Heart left ventricle (tissue), 16 donors: Measurements from ENCODE around the gene GRM2. TPM values are rescaled to one million over a fixed set of nuclear protein-coding genes. Genes with fewer than 3 reads are reported as not detected.

Experiments
- ATAC-seq, 4 donors: fragments of 200-7000 bp; cut with Tn5 transposase; one replicate each; pipeline ENCODE4 v1.9.1; 2020 to 2022; ENCODE audit warnings: moderate library complexity in 4 of 4, mild to moderate bottlenecking in 3 of 4, moderate number of reproducible peaks in 1 of 4
- DNase-seq, 5 donors: peaks; one replicate each; pipeline ENCODE4 v3.0.0-alpha.2; 2020
- H3K27ac ChIP-seq, 12 donors: fragments of 200-600 bp; sonication (generic) in 4 of 12; one replicate each; pipeline versions ENCODE4 v1.5.0 to v1.8.0; 2016 to 2022; ENCODE audit warnings: mild to moderate bottlenecking in 2 of 12
- H3K27me3 ChIP-seq, 9 donors: fragments of 200-600 bp; sonication (generic) in 2 of 9; one replicate each; pipeline versions ENCODE4 v1.5.1 to v1.8.0; 2016 to 2022; ENCODE audit warnings: mild to moderate bottlenecking in 3 of 9
- H3K36me3 ChIP-seq, 9 donors: fragments of 200-600 bp; sonication (generic) in 2 of 9; one replicate each; pipeline versions ENCODE4 v1.5.0 to v1.8.0; 2018 to 2022; ENCODE audit warnings: mild to moderate bottlenecking in 2 of 9
- H3K4me1 ChIP-seq, 12 donors: fragments of 200-600 bp; sonication (generic) in 4 of 12; one replicate each; pipeline versions ENCODE4 v1.5.0 to v1.8.0; 2016 to 2022; ENCODE audit warnings: mild to moderate bottlenecking in 3 of 12
- H3K4me3 ChIP-seq, 12 donors: fragments of 200-600 bp; sonication (generic) in 4 of 12; one replicate each; pipeline versions ENCODE4 v1.5.0 to v1.8.0; 2017 to 2022; ENCODE audit warnings: mild to moderate bottlenecking in 9 of 12, moderate library complexity in 4 of 12
- H3K9me3 ChIP-seq, 12 donors: fragments of 200-600 bp; sonication (generic) in 4 of 12; one replicate each; pipeline versions ENCODE4 v1.5.0 to v1.8.0; 2016 to 2022; ENCODE audit warnings: mild to moderate bottlenecking in 1 of 12
- CTCF ChIP-seq, 12 donors: fragments of 200-600 bp; sonication (generic) in 4 of 12; IDR thresholded peaks; one replicate each; pipeline versions ENCODE4 v1.5.0 to v1.8.0; 2018 to 2022; ENCODE audit warnings: antibody characterized with exemption in 12 of 12, mild to moderate bottlenecking in 5 of 12
- POLR2A ChIP-seq, 2 donors: fragments of 450-650 bp; IDR thresholded peaks; one replicate each; pipeline ENCODE4 v1.6.1; 2017; ENCODE audit warnings: antibody characterized with exemption in 2 of 2, mild to moderate bottlenecking in 2 of 2, moderate library complexity in 2 of 2
- intact Hi-C, 10 donors: fragments of 100-400 bp; cut with DNase I; formaldehyde crosslinking; loops; one replicate each; pipeline versions ENCODE4 v1.11.1 to v1.14.2; 2022
- polyA plus RNA-seq, 2 donors: library from polyadenylated mRNA; stranded (reverse); fragments of 200-250 nt; gene quantifications; one replicate each; pipeline ENCODE4 v1.2.3, GENCODE V29; 2013
- total RNA-seq, 9 donors: library from RNA; depleted of rRNA in 2 of 9; stranded (reverse); fragments of >200 nt in 2 of 9; fragmentation: NEBNext Ultra II Directional in 3 of 9; extraction: Animal tissue kit (Norgen Biotek cat#: 25700) in 3 of 9; gene quantifications; one replicate each; pipeline versions ENCODE4 v1.1.0 to v1.2.4, GENCODE V29; 2016 to 2023
- donor health status: ischemic (EF 13 %, LVEDD 7.1; RV severe dilation, severe dysfunction).
- donor health status: healthy with polysubstance abuse.
- donor health status: DM: no; HTN: yes; CAD: no.
- donor health status: DM: no; HTN: no; CAD: no.
- donor health status: ischemic (EF 25% LVEDD 6.9; RV normal size, moderate dysfunction).
- donor health status: ischemic (EF 25% LVEDD 5.7; RV mildly dilated, moderate dysfunction).
- donor health status: healthy.
- donor health status: DM: yes; HTN: yes; CAD: no.
- donor health status: ischemic (EF 35%, LVEDD 5.7; RV mildly dilated, moderate dysfunction).
- donor health status: nonischemic (EF 11% LVEDD 7.7; RV severe dilation, severe dysfunction).
- donor health status: DM: yes; HTN: yes; CAD: no.
- donor health status: PGD.
- donor health status: ischemic (EF 29% LVEDD 5.4; RV normal size, mild dysfunction).
- donor health status: nonischemic (EF 23%, LVEDD 6.1; RV moderate dilation, normal function).

Gene GRM2
- total and polyA plus RNA-seq, 11 donors: 0.03 to 0.95 (median 0.40) TPM; not detected in 2

GRCh38 chr3:51759203-51759602 lies 52.3 kb downstream of the GRM2 start:
- intact Hi-C loops: no loop called here
- DNase-seq (no peak), ATAC-seq (no peak)
- Histone ChIP-seq H3K27ac (no peak overlapping the region), H3K27me3 (peaks cover 0 to 7% (median 0%) of the 10 kb centered on the region in 9 donors), H3K36me3 (no peaks in the 10 kb centered on the region), H3K9me3 (peaks cover 0 to 48% (median 28%) of the 10 kb centered on the region in 12 donors), H3K4me1 (no peaks in the 10 kb centered on the region), H3K4me3 (no peak overlapping the region)
- TF ChIP-seq POLR2A (IDR thresholded peaks at IDR 0.05) (no peak), CTCF (IDR thresholded peaks at IDR 0.05) (no peak)

Other genes with a start within 250 kb of the GRM2 start
- gene DCAF1, start 207.1 kb upstream of the GRM2 start, total RNA-seq: 10 to 100 TPM; 11.0 to 21.5 (median 16.1) TPM
- gene DCAF1, start 207.1 kb upstream of the GRM2 start, polyA plus RNA-seq: 10 to 100 TPM in 1 of 2 donors, 1 to 10 TPM in 1; 4.5 to 14.8 TPM
- gene RAD54L2, start 168.3 kb upstream of the GRM2 start, total RNA-seq: 10 to 100 TPM; 10.1 to 20.0 (median 13.3) TPM
- 1 to 10 TPM; 5.5 to 6.8 TPM for gene RAD54L2, start 168.3 kb upstream of the GRM2 start, polyA plus RNA-seq
- gene TEX264, start 35.8 kb upstream of the GRM2 start, total RNA-seq: 10 to 100 TPM; 29.5 to 64.0 (median 36.9) TPM
- 10 to 100 TPM; 68.1 to 69.0 TPM for gene TEX264, start 35.8 kb upstream of the GRM2 start, polyA plus RNA-seq
- gene IQCF6, start 72.2 kb downstream of the GRM2 start, total RNA-seq: not detected
- gene IQCF6, start 72.2 kb downstream of the GRM2 start, polyA plus RNA-seq: not detected
- gene IQCF2, start 154.5 kb downstream of the GRM2 start, total RNA-seq: not detected
- not detected for gene IQCF2, start 154.5 kb downstream of the GRM2 start, polyA plus RNA-seq
- gene IQCF5, start 168.5 kb downstream of the GRM2 start, total RNA-seq: not detected
- gene IQCF5, start 168.5 kb downstream of the GRM2 start, polyA plus RNA-seq: not detected
- gene IQCF1, start 196.3 kb downstream of the GRM2 start, total RNA-seq: not detected
- gene IQCF1, start 196.3 kb downstream of the GRM2 start, polyA plus RNA-seq: not detected
- gene RRP9, start 234.8 kb downstream of the GRM2 start, total RNA-seq: 10 to 100 TPM in 5 of 9 donors, 1 to 10 TPM in 4; 6.1 to 14.7 (median 10.2) TPM
- gene RRP9, start 234.8 kb downstream of the GRM2 start, polyA plus RNA-seq: 10 to 100 TPM; 12.4 to 30.8 TPM
- gene PARP3, start 235.3 kb downstream of the GRM2 start, total RNA-seq: 10 to 100 TPM; 11.0 to 37.5 (median 14.5) TPM
- 1 to 10 TPM; 7.0 to 9.1 TPM for gene PARP3, start 235.3 kb downstream of the GRM2 start, polyA plus RNA-seq
- gene GPR62, start 248.3 kb downstream of the GRM2 start, total RNA-seq: under 1 TPM in 5 of 9 donors, not detected in 4; 0.13 to 0.27 (median 0.21) TPM
- under 1 TPM; 0.06 to 0.11 TPM for gene GPR62, start 248.3 kb downstream of the GRM2 start, polyA plus RNA-seq